Activated CD4-positive, alpha-beta T cell treated with anti-CD3 and anti-CD28 coated beads, Interleukin-2, amount 10 ng/mL, durations not matched to agents 24 days and 14 days (primary cell): Measurements from ENCODE around the gene EPB41. TPM values are rescaled to one million over a fixed set of nuclear protein-coding genes. Genes with fewer than 3 reads are reported as not detected.

ENCODE experiments used
- DNase-seq: peaks from one replicate; pipeline ENCODE4 v3.0.0; 2022
- H3K27ac Mint-ChIP-seq: one replicate; pipeline ENCODE4 v1.8.0; 2022; ENCODE audit warnings: mild to moderate bottlenecking, mixed read lengths
- H3K27me3 Mint-ChIP-seq: one replicate; pipeline ENCODE4 v1.8.0; 2022; ENCODE audit warnings: mixed read lengths
- H3K36me3 Mint-ChIP-seq: one replicate; pipeline ENCODE4 v1.8.0; 2022; ENCODE audit warnings: low read depth, mild to moderate bottlenecking, mixed read lengths
- H3K4me1 Mint-ChIP-seq: one replicate; pipeline ENCODE4 v1.8.0; 2021; ENCODE audit warnings: mixed read lengths
- H3K4me3 Mint-ChIP-seq: one replicate; pipeline ENCODE4 v1.8.0; 2022; ENCODE audit warnings: mild to moderate bottlenecking, moderate library complexity, mixed read lengths
- H3K9me3 Mint-ChIP-seq: one replicate; pipeline ENCODE4 v1.8.0; 2021; ENCODE audit warnings: mixed read lengths
- intact Hi-C: fragments of 100-400 bp; cut with micrococcal nuclease; formaldehyde crosslinking; loops from one replicate; pipeline ENCODE4 v1.15.1; 2023
- total RNA-seq: library from RNA; stranded (reverse); gene quantifications from 2 replicates; pipeline ENCODE4 v1.2.3, GENCODE V29; 2022

EPB41 gene
- total RNA-seq, 1 donor from 2014 or later: 79.7 TPM

GRCh38 chr1:28983509-28984310 is 69.3 kb downstream of the EPB41 start:
- DNase-seq: no peak
- H3K27me3 Mint-ChIP-seq: no peaks in the 10 kb centered on the region
- peaks cover 22% of the 10 kb centered on the region for H3K36me3 Mint-ChIP-seq
- intact Hi-C loops: no loop called here
- H3K4me3 Mint-ChIP-seq: no peak overlapping the region
- peaks cover 3% of the 10 kb centered on the region for H3K9me3 Mint-ChIP-seq
- H3K27ac Mint-ChIP-seq: no peak overlapping the region
- H3K4me1 Mint-ChIP-seq: peaks cover 13% of the 10 kb centered on the region

GRCh38 chr1:28984311-28984684 is 69.9 kb downstream of the EPB41 start:
- Mint-ChIP-seq H3K27me3 (no peaks in the 10 kb centered on the region), H3K4me1 (peaks cover 13% of the 10 kb centered on the region), H3K4me3 (no peak overlapping the region), H3K9me3 (peaks cover 3% of the 10 kb centered on the region), H3K27ac (no peak overlapping the region), H3K36me3 (peaks cover 27% of the 10 kb centered on the region)
- intact Hi-C loops: no loop called here
- DNase-seq: no peak

GRCh38 chr1:28985427-28985826 is 71.1 kb downstream of the EPB41 start:
- intact Hi-C loops: no loop called here
- peaks cover 27% of the 10 kb centered on the region for H3K36me3 Mint-ChIP-seq

DNA sequence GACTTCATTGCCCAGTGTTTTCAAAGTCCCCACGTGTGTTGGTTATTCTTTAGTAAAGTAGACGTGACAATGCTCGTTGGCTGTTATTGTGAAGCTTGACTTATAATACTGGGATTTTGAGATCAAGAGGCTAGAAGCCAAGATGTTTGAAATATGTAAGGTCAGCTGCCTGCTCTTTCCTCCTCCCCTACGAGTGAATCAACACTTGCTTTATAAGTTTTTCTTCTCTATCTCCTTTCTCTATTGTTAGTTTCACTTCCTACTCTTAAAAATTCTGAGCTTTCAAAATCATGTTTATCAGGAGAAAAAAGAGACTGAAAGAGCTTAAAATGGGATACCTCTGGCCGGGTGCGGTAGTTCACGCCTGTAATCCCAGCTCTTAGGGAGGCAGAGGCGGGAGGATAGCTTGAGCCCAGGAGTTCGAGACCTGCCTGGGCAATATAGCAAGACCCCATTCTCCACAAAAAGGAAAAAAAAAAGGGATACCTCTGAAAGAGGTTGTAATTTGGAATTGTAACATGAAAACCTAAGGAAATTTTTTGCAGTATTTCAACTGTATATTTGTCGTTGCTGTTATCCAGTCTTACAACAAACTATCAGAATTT is 72.0 kb downstream of the EPB41 start:
- no peak for DNase-seq
- Mint-ChIP-seq H3K36me3 (peaks cover 27% of the 10 kb centered on the region), H3K4me3 (no peak overlapping the region), H3K27me3 (no peaks in the 10 kb centered on the region), H3K4me1 (peaks cover 9% of the 10 kb centered on the region), H3K27ac (no peak overlapping the region), H3K9me3 (peaks cover 3% of the 10 kb centered on the region)
- intact Hi-C loops: no loop called here

More at GRCh38 chr1:28985427-28985826, 71.1 kb downstream of the EPB41 start:
- Mint-ChIP-seq H3K27me3 (no peaks in the 10 kb centered on the region), H3K9me3 (peaks cover 3% of the 10 kb centered on the region), H3K27ac (no peak overlapping the region), H3K4me1 (peaks cover 10% of the 10 kb centered on the region), H3K4me3 (no peak overlapping the region)
- no peak for DNase-seq

GRCh38 chr1:29002792-29003191 is 88.4 kb downstream of the EPB41 start:
- no peak overlapping the region for H3K27ac Mint-ChIP-seq

GRCh38 chr1:29004288-29004687 is 89.9 kb downstream of the EPB41 start:
- DNase-seq: no peak
- no peaks in the 10 kb centered on the region for H3K9me3 Mint-ChIP-seq
- no peak overlapping the region for H3K27ac Mint-ChIP-seq
- no peaks in the 10 kb centered on the region for H3K27me3 Mint-ChIP-seq
- no peak overlapping the region for H3K4me3 Mint-ChIP-seq
- intact Hi-C loops: no loop called here
- H3K36me3 Mint-ChIP-seq: peaks cover 40% of the 10 kb centered on the region
- H3K4me1 Mint-ChIP-seq: peaks cover 7% of the 10 kb centered on the region

More at GRCh38 chr1:29002792-29003191, 88.4 kb downstream of the EPB41 start:
- intact Hi-C loops: no loop called here
- no peak for DNase-seq
- Mint-ChIP-seq H3K9me3 (no peaks in the 10 kb centered on the region), H3K4me1 (peaks cover 10% of the 10 kb centered on the region), H3K36me3 (peaks cover 41% of the 10 kb centered on the region), H3K27me3 (no peaks in the 10 kb centered on the region), H3K4me3 (no peak overlapping the region)

DNA sequence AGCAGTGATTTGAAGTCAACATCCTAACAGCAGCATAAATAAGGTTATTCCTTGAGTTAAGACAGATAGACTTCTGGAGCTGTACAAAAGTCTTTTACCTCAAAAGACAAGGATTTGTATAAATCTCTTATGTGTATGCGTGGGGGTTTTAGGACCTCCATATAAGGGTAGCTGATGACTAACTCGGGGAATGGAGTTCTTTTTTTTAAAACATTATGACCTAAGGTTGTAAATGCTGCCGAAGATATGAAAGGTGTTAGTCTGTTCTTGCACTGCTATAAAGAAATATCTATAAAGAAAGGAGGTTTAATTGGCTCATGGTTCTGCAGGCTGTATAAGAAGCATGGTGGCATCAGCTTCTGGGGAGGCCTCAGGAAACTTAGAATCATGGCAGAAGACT is 90.4 kb downstream of the EPB41 start:
- H3K36me3 Mint-ChIP-seq: peaks cover 37% of the 10 kb centered on the region
- H3K27ac Mint-ChIP-seq: no peak overlapping the region
- no peak overlapping the region for H3K4me3 Mint-ChIP-seq
- no peaks in the 10 kb centered on the region for H3K27me3 Mint-ChIP-seq
- intact Hi-C loops: no loop called here
- H3K4me1 Mint-ChIP-seq: peaks cover 7% of the 10 kb centered on the region
- no peak for DNase-seq
- no peaks in the 10 kb centered on the region for H3K9me3 Mint-ChIP-seq

DNA sequence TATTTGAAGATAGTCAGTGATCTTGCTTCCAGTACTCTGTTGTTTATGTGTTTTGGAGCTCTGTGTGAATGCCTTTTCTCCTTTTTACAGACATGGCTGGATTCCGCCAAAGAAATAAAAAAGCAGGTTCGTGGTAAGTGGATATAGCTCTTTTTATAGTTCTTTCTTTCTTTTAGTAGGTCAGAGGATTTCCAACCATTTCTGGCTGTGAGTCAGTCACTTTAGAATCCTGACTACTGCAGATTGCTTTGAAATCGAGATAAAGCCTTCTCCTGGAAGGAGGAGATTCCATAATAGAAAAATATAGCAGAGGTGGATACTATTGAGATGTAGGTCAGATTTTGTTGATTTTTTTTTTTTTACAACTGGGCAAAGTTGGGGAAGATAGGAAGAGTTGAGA is 97.4 kb downstream of the EPB41 start:
- DNase-seq: no peak
- no peaks in the 10 kb centered on the region for H3K27me3 Mint-ChIP-seq
- H3K27ac Mint-ChIP-seq: no peak overlapping the region
- H3K4me3 Mint-ChIP-seq: no peak overlapping the region
- H3K36me3 Mint-ChIP-seq: peaks cover 20% of the 10 kb centered on the region
- intact Hi-C loops: no loop called here
- peaks cover 2% of the 10 kb centered on the region for H3K4me1 Mint-ChIP-seq
- no peaks in the 10 kb centered on the region for H3K9me3 Mint-ChIP-seq

GRCh38 chr1:29017235-29017634 is 102.9 kb downstream of the EPB41 start:
- Mint-ChIP-seq H3K9me3 (no peaks in the 10 kb centered on the region), H3K27ac (no peak overlapping the region), H3K36me3 (peaks cover 16% of the 10 kb centered on the region), H3K4me3 (no peak overlapping the region), H3K4me1 (no peaks in the 10 kb centered on the region), H3K27me3 (no peaks in the 10 kb centered on the region)
- DNase-seq: no peak
- intact Hi-C loops: no loop called here

DNA sequence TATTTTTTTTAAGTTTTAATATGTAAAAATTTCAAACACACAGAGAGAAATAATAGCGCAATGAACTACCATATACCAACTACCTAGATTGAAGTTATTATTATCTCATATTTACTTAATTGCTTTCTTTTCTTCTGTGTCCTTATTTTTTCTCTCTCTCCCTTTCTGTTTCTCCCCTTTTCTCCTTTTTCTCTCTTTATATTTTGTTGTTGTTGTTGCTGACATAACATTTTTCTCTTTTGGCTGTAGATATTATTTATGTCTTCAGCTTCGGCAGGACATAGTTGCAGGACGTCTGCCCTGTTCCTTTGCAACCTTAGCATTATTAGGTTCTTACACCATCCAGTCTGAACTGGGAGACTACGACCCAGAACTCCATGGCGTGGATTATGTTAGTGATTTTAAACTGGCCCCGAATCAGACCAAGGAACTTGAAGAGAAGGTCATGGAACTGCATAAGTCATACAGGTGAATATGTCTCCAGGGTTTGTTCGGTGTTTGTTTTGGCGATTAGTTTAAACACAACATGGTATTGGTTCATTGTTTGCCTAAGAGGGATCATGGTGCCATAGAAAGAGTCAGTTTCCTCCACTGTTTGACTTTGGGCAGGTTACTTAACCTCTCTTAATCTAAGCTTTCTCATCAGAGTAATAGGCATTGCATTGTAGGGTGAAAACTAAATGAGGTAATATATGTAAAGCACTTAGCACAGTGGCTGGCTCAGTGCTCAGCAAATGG is 103.8 kb downstream of the EPB41 start:
- Mint-ChIP-seq H3K4me3 (no peak overlapping the region), H3K27me3 (no peaks in the 10 kb centered on the region), H3K9me3 (no peaks in the 10 kb centered on the region), H3K4me1 (no peaks in the 10 kb centered on the region), H3K27ac (peak overlapping the region; percentile 6), H3K36me3 (peaks cover 17% of the 10 kb centered on the region)
- DNase-seq: no peak
- intact Hi-C loops: no loop called here

GRCh38 chr1:29022620-29023019 is 108.3 kb downstream of the EPB41 start:
- no peak overlapping the region for H3K27ac Mint-ChIP-seq
- no peak overlapping the region for H3K4me3 Mint-ChIP-seq

GRCh38 chr1:29029667-29030066 is 115.3 kb downstream of the EPB41 start:
- intact Hi-C loops: no loop called here
- H3K36me3 Mint-ChIP-seq: peaks cover 31% of the 10 kb centered on the region
- H3K4me1 Mint-ChIP-seq: no peaks in the 10 kb centered on the region
- H3K9me3 Mint-ChIP-seq: no peaks in the 10 kb centered on the region
- no peak overlapping the region for H3K4me3 Mint-ChIP-seq
- H3K27me3 Mint-ChIP-seq: no peaks in the 10 kb centered on the region
- no peak for DNase-seq
- no peak overlapping the region for H3K27ac Mint-ChIP-seq

More at GRCh38 chr1:29022620-29023019, 108.3 kb downstream of the EPB41 start:
- H3K27me3 Mint-ChIP-seq: no peaks in the 10 kb centered on the region
- H3K9me3 Mint-ChIP-seq: no peaks in the 10 kb centered on the region
- no peaks in the 10 kb centered on the region for H3K4me1 Mint-ChIP-seq
- H3K36me3 Mint-ChIP-seq: peaks cover 18% of the 10 kb centered on the region
- intact Hi-C loops: no loop called here
- no peak for DNase-seq

GRCh38 chr1:29032841-29033240 is 118.5 kb downstream of the EPB41 start:
- no peak for DNase-seq
- H3K36me3 Mint-ChIP-seq: peaks cover 31% of the 10 kb centered on the region
- no peaks in the 10 kb centered on the region for H3K9me3 Mint-ChIP-seq
- no peak overlapping the region for H3K4me3 Mint-ChIP-seq
- no peak overlapping the region for H3K27ac Mint-ChIP-seq
- intact Hi-C loops: no loop called here
- H3K27me3 Mint-ChIP-seq: no peaks in the 10 kb centered on the region
- no peaks in the 10 kb centered on the region for H3K4me1 Mint-ChIP-seq
